HG03520 (cell line): ENCODE data around the gene MBNL2.
A peak's percentile ranks its signal among the peaks of the same experiment; 100 is the strongest.

ENCODE experiments used
- ATAC-seq: cut with Tn5 transposase; IDR thresholded peaks from one replicate; pipeline ENCODE4 v1.9.1; 2021; ENCODE audit warnings: mild to moderate bottlenecking, moderate library complexity; ENCODE audit not compliant: unreplicated experiment

Gene MBNL2

GRCh38 chr13:97434397-97435201, 212.5 kb downstream of the MBNL2 start:
- ATAC-seq, result peak; percentile 2

GRCh38 chr13:97435323-97435722, 213.2 kb downstream of the MBNL2 start:
- no peak for ATAC-seq

- no peak for ATAC-seq
Observed at GRCh38 chr13:97435794-97436193, 213.7 kb downstream of the MBNL2 start.

GRCh38 chr13:97436845-97437244, 214.7 kb downstream of the MBNL2 start:
- no peak for ATAC-seq

GRCh38 chr13:97437729-97438128, 215.6 kb downstream of the MBNL2 start:
- no peak for ATAC-seq

GRCh38 chr13:97438856-97439595, 216.9 kb downstream of the MBNL2 start:
- ATAC-seq, result no peak

- ATAC-seq, result no peak
Observed at GRCh38 chr13:97440598-97441170, 218.6 kb downstream of the MBNL2 start.

GRCh38 chr13:97441368-97441767, 219.2 kb downstream of the MBNL2 start:
- ATAC-seq, result peak; percentile 47
